Left ventricle myocardium superior (tissue), 1 donor: ENCODE data around the gene FBXO10. TPM values are rescaled to one million over a fixed set of nuclear protein-coding genes. Genes with fewer than 3 reads are reported as not detected.
A peak's percentile ranks its signal among the peaks of the same experiment; 100 is the strongest.

ENCODE experiments used
- ATAC-seq: fragments of 200-7000 bp; cut with Tn5 transposase; one replicate; pipeline ENCODE4 v1.9.1; 2020; ENCODE audit warnings: mild to moderate bottlenecking, moderate library complexity
- DNase-seq: peaks from one replicate; pipeline ENCODE4 v3.0.0-alpha.2; 2020
- intact Hi-C: fragments of 100-400 bp; cut with micrococcal nuclease; formaldehyde crosslinking; loops from one replicate; pipeline ENCODE4 v1.11.0; 2022
- total RNA-seq: library from RNA; stranded (reverse); fragmentation: NEBNext Ultra II Directional; extraction: Animal tissue kit (Norgen Biotek cat#: 25700); gene quantifications from one replicate; pipeline ENCODE4 v1.2.1, GENCODE V29; 2021
- donor health status: DM: no; HTN: yes; CAD: no; lungs with severe emphysema.

The FBXO10 gene
- total RNA-seq, 1 donor from 2014 or later: 8.3 TPM

GRCh38 chr9:37555786-37556185 is 20.4 kb downstream of the FBXO10 start:
- intact Hi-C loops: no loop called here
- ATAC-seq (no peak), DNase-seq (no peak)

- intact Hi-C loops: no loop called here
These were observed 21.9 kb downstream of the FBXO10 start for GRCh38 chr9:37554318-37554717.

GRCh38 chr9:37551888-37552287 is 24.3 kb downstream of the FBXO10 start:
- no peak for DNase-seq
- intact Hi-C loops: no loop called here
- no peak for ATAC-seq

More at GRCh38 chr9:37554318-37554717, 21.9 kb downstream of the FBXO10 start:
- DNase-seq: no peak
- ATAC-seq: no peak

GRCh38 chr9:37551468-37551867 is 24.7 kb downstream of the FBXO10 start:
- DNase-seq (no peak), ATAC-seq (no peak)
- intact Hi-C loops: no loop called here

GRCh38 chr9:37550781-37551180 is 25.4 kb downstream of the FBXO10 start:
- no peak for DNase-seq
- no peak for ATAC-seq
- intact Hi-C loops: no loop called here

GRCh38 chr9:37549527-37549926 is 26.7 kb downstream of the FBXO10 start:
- no peak for ATAC-seq
- intact Hi-C loops: no loop called here

GRCh38 chr9:37547328-37547878 is 28.8 kb downstream of the FBXO10 start:
- no peak for ATAC-seq
- intact Hi-C loops: no loop called here

More at GRCh38 chr9:37549527-37549926, 26.7 kb downstream of the FBXO10 start:
- DNase-seq: no peak

GRCh38 chr9:37543468-37543867 is 32.7 kb downstream of the FBXO10 start:
- ATAC-seq (no peak), DNase-seq (no peak)
- intact Hi-C loops: no loop called here

More at GRCh38 chr9:37547328-37547878, 28.8 kb downstream of the FBXO10 start:
- no peak for DNase-seq

- intact Hi-C loops: no loop called here
- ATAC-seq: no peak
- DNase-seq: no peak
These were observed 33.3 kb downstream of the FBXO10 start for GRCh38 chr9:37542895-37543294.

GRCh38 chr9:37542488-37542887 is 33.7 kb downstream of the FBXO10 start:
- DNase-seq: no peak
- intact Hi-C loops: no loop called here
- ATAC-seq: no peak

GRCh38 chr9:37541465-37541864 is 34.7 kb downstream of the FBXO10 start:
- DNase-seq (no peak), ATAC-seq (no peak)
- intact Hi-C loops: no loop called here

- DNase-seq: peak; percentile 72
- intact Hi-C loops: no loop called here
- ATAC-seq: peak; percentile 94
These were observed 35.5 kb downstream of the FBXO10 start for GRCh38 chr9:37540634-37541033.

- ATAC-seq: no peak
- intact Hi-C loops: no loop called here
- no peak for DNase-seq
These were observed 36.5 kb downstream of the FBXO10 start for GRCh38 chr9:37539634-37540033.

GRCh38 chr9:37538099-37538498 is 38.1 kb downstream of the FBXO10 start:
- no peak for DNase-seq
- ATAC-seq: no peak
- intact Hi-C loops: no loop called here

- intact Hi-C loops: no loop called here
- DNase-seq: no peak
- no peak for ATAC-seq
These were observed 41.3 kb downstream of the FBXO10 start for GRCh38 chr9:37534901-37535300.

GRCh38 chr9:37534412-37534811 is 41.8 kb downstream of the FBXO10 start:
- intact Hi-C loops: no loop called here
- DNase-seq (no peak), ATAC-seq (no peak)

GRCh38 chr9:37531699-37532098 is 44.5 kb downstream of the FBXO10 start:
- intact Hi-C loops: no loop called here

GRCh38 chr9:37528652-37529471 is 47.3 kb downstream of the FBXO10 start:
- ATAC-seq (no peak), DNase-seq (no peak)
- intact Hi-C loops: no loop called here

More at GRCh38 chr9:37531699-37532098, 44.5 kb downstream of the FBXO10 start:
- ATAC-seq: no peak
- DNase-seq: no peak

GRCh38 chr9:37523916-37524315 is 52.3 kb downstream of the FBXO10 start:
- intact Hi-C loops: no loop called here
- DNase-seq (no peak), ATAC-seq (no peak)

- DNase-seq (no peak), ATAC-seq (no peak)
- intact Hi-C loops: no loop called here
These were observed 53.2 kb downstream of the FBXO10 start for GRCh38 chr9:37522971-37523370.

- ATAC-seq (no peak), DNase-seq (no peak)
- intact Hi-C loops: no loop called here
These were observed 55.1 kb downstream of the FBXO10 start for GRCh38 chr9:37521111-37521510.
